Activated gamma-delta T cell treated with anti-CD3 and anti-CD28 coated beads, Interleukin-2, amount 50 U/mL, for 16 hours (primary cell): ENCODE results near the gene SERINC1.
A peak's percentile ranks its signal among the peaks of the same experiment; 100 is the strongest.

Experiments used
- DNase-seq: peaks from one replicate; pipeline ENCODE4 v3.0.0-alpha.2; 2020; ENCODE audit warnings: low read depth

Gene SERINC1

GRCh38 chr6:122432816-122433215 is 38.8 kb downstream of the SERINC1 start:
- no peak for DNase-seq

DNA sequence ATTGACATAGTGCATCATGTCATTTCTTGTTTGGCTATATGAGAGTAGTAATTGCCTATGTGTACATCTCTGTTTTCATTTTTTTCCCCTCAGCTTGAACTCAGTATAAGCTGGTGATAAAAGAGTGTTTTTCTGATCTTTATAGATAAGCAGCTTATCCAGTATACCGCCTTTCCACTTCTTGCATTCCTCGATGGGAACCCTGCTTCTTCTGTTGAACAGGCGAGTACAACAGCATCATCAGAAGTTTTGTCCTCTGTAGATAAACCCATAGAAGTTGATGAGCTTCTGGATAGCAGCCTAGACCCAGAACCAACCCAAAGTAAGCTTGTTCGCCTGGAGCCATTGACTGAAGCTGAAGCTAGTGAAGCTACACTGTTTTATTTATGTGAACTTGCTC is 39.8 kb downstream of the SERINC1 start:
- no peak for DNase-seq

DNA sequence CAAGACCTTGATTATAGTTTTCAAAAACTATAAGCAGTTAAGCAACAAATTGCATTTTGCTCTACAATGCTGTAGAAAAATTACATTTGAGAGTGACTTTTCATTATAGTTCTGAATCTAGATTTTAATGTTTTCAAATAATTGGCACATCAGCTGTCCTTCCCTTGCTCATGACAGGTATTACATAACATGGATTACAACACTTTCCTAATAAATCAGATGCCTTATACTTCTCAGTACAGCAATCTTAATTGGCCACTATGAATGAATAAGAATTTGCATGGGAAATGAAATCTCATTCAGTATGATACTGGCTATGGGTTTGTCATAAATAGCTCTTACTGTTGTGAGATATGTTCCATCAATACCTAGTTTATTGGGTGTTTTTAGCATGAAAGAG is 42.3 kb downstream of the SERINC1 start:
- DNase-seq = no peak

DNA sequence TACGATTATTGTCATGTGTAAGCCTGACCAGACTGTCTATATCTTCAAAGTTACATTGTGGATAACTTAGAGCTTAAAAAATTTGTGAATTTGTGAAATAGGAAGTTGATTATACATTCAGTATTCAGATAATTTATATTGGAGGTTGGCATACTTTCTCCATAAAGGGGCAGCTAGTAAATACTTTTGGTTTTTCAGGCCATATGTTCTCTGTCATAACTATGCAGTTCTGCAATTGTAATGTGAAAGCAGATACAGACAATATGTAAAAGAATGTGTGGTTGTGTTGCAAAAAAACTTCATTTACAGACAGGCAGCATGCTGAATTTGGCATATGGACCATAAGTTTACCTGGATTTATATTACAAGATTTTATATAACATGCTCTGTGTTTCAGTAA is 42.8 kb downstream of the SERINC1 start:
- DNase-seq = no peak

- DNase-seq = no peak
These were observed 45.0 kb downstream of the SERINC1 start for GRCh38 chr6:122426597-122426996.

DNA sequence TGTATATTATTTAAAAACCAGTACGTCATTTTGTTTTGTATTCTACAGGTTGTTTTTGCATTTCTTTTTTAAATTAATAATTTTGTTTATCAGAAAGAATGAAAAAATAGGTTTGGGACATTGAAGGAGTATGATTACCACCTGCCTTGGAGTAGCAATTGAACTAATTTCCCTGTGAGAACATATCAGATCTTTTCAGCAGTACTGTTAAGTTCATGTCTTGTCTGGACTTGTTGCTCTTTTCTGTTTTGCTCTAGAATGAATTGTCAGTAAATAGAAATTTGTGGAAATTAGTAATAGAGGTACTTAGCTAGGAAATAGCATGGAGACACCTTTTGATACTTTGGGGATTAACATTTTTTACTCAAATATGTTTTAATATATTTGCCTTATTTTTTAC is 47.9 kb downstream of the SERINC1 start:
- DNase-seq = no peak

GRCh38 chr6:122422614-122423267 is 48.9 kb downstream of the SERINC1 start:
- DNase-seq = no peak

- DNase-seq = no peak
These were observed 49.6 kb downstream of the SERINC1 start for GRCh38 chr6:122422003-122422402.

GRCh38 chr6:122416825-122417224 is 54.8 kb downstream of the SERINC1 start:
- DNase-seq = no peak

GRCh38 chr6:122412001-122412400 is 59.6 kb downstream of the SERINC1 start:
- DNase-seq = no peak

DNA sequence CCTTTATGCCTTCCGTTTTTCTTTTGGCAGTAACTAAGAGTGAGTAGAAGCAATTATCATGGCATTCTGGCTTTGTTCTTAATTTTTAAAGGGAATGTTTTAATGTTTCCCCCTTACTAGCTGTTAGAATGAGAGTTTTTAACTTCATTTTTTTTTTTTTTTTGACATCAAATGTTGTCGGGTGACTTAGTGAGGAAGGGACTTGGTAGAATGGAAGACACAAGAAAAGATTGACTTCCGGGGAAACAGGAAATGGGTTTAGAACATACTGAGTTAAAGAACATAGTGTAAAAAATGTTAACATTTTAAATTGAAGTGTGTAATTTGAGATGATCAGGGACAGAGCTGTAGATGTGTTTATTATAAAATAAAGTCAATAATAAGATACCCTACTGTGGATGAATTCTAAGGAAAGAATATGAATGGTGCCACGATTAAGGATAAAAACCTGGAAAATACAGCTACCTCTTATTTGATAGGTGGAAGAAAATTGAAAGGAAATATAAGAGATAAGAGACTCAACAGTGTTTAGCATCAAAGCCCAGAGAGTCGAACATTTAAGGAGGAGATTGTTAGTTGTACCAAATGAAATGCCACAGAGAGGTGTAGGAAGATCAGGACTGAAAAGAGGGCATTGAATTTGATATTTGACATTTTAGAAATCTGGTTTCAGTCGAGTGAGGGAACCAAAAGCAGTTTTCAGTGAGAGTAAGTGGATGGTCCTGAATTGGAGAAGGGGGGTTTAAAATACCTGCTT is 62.7 kb downstream of the SERINC1 start:
- DNase-seq = no peak

GRCh38 chr6:122408240-122408639 is 63.4 kb downstream of the SERINC1 start:
- no peak for DNase-seq

DNA sequence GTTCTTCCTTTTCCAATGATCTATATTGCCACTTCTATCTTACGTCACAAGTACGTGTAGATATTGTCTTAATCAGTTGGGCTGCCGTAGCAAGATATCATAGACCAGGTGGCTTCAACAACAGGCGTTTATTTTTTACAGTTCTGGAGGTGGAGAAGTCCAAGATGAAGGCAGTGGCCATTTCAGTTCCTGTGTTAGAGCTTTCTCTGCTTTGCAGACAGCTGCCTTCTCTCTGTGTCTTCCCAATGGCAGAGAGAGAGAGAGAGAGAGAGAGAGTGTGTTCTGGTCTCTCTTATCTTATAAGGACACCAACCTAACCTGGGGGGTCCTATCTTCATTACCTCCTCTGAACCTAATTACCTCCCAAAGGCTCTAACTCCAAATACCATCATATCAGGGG is 63.9 kb downstream of the SERINC1 start:
- DNase-seq = no peak

DNA sequence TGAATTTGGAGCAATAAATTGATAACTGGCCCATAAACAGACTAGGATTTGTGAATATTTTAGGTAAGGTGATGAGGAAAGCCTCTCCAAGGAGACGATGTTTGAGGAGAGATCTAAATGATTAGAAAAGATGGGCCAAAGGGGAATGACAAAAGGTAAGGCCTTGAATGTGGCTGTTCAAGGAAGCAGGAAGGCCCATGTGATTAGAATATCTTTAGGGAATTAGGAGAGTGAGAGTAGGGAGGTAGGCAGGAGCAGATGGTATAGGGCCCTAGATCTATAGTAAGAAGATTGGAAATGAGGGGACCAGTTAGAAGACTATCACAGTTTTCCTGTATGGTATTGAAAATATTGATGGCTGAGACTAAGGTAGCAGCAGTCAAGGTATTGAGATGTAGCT is 65.4 kb downstream of the SERINC1 start:
- DNase-seq = no peak

DNA sequence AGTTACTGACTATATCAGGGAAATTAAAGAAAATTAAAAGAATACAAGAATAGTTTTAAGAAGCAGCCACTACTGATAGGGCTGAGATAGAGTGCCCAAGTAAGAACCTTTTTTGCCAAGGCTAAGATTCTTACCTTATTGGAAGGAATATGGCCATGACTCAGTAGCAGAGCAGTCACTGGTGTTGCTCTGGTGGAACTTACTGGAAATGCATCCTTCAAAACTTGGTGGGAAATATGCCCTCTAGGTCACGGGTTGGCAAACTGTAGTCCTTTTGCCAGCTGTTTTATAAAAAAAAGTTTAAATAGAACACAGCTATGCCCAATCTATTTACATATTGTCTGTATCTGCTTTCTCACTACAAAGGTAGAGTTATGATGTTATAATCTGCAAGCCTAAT is 66.2 kb downstream of the SERINC1 start:
- no peak for DNase-seq

GRCh38 chr6:122404444-122404843 is 67.2 kb downstream of the SERINC1 start:
- DNase-seq = no peak

GRCh38 chr6:122401104-122401503 is 70.5 kb downstream of the SERINC1 start:
- no peak for DNase-seq

- DNase-seq = no peak
These were observed 71.0 kb downstream of the SERINC1 start for GRCh38 chr6:122400462-122401089.

DNA sequence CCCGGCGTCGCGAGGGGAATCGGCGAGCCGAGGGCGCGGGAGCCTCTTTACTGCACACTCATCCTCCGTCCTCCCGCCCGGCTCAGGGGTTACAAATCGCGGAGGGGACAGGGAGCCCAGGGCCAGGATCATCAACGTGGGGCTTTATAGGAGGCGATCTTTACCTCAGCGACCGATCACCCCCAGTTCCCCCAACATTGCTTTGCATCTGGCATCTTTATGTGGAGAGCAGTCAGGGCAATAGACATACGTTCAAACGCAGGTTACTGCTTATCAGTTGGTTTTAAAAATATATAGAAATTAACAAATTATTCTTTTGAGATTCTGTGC is 71.5 kb downstream of the SERINC1 start:
- DNase-seq = no peak

DNA sequence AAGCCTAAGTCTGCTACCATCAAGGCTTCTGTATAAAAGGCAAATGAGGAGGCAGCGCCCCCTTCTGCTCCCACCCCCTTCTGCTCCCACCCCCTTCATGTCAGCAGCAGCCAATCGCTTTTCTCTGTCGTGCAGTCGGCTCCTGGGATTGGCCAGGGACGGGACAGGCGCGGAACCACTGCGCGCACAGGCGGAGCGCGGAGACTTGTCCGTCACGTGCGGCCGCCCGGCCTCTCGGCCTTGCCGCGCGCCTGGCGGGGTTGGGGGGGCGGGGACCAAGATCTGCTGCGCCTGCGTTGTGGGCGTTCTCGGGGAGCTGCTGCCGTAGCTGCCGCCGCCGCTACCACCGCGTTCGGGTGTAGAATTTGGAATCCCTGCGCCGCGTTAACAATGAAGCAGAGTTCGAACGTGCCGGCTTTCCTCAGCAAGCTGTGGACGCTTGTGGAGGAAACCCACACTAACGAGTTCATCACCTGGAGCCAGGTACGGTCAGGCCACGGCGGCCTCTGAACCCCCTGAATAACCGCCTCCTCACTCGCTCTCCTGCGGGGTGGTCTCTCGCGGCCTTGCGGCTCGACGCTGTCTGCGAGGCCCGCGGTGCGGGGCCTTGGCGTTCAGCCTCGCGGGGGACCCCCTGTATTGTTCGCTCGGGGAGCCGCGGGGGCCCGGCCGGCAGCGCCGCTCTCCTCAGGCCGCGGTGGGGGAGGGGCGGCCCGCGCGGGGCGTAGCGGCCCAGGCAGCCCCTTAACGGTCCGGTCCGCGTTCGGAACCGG is 72.1 kb downstream of the SERINC1 start, which contains the start of gene HSF2:
Gene HSF2, plus strand, starts transcription at position 305 of the 773 bp plus-strand sequence. Its CDS starts 86 bp downstream, at position 391.
- peak; percentile 85 for DNase-seq

GRCh38 chr6:122399055-122399347 is 72.6 kb downstream of the SERINC1 start:
- DNase-seq = no peak

DNA sequence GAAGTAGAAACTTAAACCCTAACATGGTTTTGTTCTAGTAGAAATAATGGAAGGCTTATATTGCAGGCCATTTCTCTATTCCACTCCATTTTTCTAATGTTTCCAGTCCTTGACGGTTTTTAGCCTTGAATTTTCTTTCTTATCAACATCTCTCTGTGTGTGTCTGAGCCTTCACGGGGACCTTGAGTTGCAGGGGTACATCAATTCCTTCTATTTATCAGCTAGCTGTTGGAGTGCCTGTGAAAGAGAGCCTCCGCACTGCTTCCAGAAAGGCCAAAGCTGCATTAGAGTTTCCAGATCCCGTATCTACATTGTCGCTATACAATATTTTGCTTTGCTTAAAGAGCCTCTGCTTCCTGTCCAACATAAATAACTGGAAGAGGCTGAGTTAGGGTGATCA is 77.6 kb downstream of the SERINC1 start:
- DNase-seq = no peak

GRCh38 chr6:122393351-122393896 is 78.2 kb downstream of the SERINC1 start:
- DNase-seq = no peak
